Measurements from ENCODE around the gene RTF2.

RTF2 gene

DNA sequence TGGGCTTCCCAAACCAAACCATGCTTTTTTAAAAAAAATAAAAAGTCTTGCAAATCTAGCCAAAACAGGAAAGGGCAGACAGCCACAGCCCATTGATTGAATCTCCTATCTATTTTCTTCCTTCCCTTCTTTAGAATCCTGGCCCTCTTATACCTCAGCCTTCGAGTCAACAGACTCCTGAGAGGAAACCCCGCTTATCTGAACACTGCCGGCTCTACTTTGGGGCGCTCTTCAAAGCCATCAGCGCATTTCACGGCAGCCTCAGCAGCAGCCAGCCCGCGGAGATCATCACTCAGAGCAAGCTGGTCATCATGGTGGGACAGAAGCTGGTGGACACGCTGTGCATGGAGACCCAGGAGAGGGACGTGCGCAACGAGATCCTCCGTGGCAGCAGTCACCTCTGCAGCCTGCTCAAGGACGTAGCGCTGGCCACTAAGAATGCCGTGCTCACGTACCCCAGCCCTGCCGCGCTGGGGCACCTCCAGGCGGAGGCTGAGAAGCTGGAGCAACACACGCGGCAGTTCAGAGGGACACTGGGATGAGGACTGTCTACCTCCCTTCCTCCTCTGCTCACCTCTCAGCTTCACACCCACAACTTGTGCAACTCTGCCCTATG is 10.1 kb upstream of the RTF2 start:
- peaks cover 10% of the 10 kb centered on the region for H3K4me1 ChIP-seq (ENCODE audit: insufficient read depth, low read length, poor library complexity, severe bottlenecking)
- H3F3A ChIP-seq (ENCODE audit: low read depth), result no peaks in the 10 kb centered on the region
- H3K9me2 ChIP-seq (replicated peaks; ENCODE audit: low read depth, low read length), result no peaks in the 10 kb centered on the region
- H3K79me2 ChIP-seq (ENCODE audit: insufficient read depth, low read length), result no peaks in the 10 kb centered on the region
- H3K4me3 ChIP-seq (ENCODE audit: low read length, poor library complexity, severe bottlenecking), result no peak overlapping the region
- H4K20me1 ChIP-seq (ENCODE audit: insufficient read depth, low read length, poor library complexity, severe bottlenecking), result no peaks in the 10 kb centered on the region
- H2AFZ ChIP-seq (ENCODE audit: low read length), result no peak overlapping the region
- H3K9me3 ChIP-seq (ENCODE audit: insufficient read depth, low read depth, low read length), result no peaks in the 10 kb centered on the region
- no peak overlapping the region for H3K9ac ChIP-seq (ENCODE audit: low read depth, low read length, poor library complexity, severe bottlenecking)
- H3K4me2 ChIP-seq (ENCODE audit: low read depth, low read length, poor library complexity, severe bottlenecking), result no peak overlapping the region
- TF ChIP-seq, protein P1, sequence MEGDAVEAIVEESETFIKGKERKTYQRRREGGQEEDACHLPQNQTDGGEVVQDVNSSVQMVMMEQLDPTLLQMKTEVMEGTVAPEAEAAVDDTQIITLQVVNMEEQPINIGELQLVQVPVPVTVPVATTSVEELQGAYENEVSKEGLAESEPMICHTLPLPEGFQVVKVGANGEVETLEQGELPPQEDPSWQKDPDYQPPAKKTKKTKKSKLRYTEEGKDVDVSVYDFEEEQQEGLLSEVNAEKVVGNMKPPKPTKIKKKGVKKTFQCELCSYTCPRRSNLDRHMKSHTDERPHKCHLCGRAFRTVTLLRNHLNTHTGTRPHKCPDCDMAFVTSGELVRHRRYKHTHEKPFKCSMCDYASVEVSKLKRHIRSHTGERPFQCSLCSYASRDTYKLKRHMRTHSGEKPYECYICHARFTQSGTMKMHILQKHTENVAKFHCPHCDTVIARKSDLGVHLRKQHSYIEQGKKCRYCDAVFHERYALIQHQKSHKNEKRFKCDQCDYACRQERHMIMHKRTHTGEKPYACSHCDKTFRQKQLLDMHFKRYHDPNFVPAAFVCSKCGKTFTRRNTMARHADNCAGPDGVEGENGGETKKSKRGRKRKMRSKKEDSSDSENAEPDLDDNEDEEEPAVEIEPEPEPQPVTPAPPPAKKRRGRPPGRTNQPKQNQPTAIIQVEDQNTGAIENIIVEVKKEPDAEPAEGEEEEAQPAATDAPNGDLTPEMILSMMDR (conservative IDR thresholded peaks at IDR 0.05; ENCODE audit: low read length), result no peak
- no peak for TF ChIP-seq EZH2phosphoT487 (IDR thresholded peaks at IDR 0.05; ENCODE audit: borderline replicate concordance)
- H3K36me3 ChIP-seq (ENCODE audit: insufficient read depth, low read length), result no peaks in the 10 kb centered on the region
- no peaks in the 10 kb centered on the region for H3K27me3 ChIP-seq (ENCODE audit: insufficient read depth, low read length, poor library complexity, severe bottlenecking)

DNA sequence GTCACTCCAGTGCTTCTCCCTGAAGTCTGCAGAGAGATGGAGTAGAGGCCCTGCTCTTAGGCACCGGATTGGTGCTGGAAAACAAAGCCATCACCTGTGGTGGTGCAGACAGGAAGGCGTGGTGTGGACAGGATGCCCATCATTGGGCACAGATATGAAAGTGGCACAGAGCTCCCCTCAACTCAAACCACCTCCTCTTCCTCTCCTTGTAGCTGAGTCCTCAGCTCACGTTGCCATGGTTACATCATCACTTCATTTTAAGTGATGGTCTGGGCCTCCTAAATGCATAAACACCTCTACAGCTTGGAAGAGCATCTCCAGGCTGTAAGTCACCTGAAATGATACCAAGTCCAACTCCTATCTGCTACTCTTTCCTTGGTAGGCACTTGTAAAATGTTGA is 8.0 kb upstream of the RTF2 start:
- Histone ChIP-seq H3K9me2 (replicated peaks; ENCODE audit: low read depth, low read length) (no peaks in the 10 kb centered on the region), H3F3A (ENCODE audit: low read depth) (no peaks in the 10 kb centered on the region), H2AFZ (ENCODE audit: low read length) (no peak overlapping the region), H3K36me3 (ENCODE audit: insufficient read depth, low read length) (no peaks in the 10 kb centered on the region), H3K9ac (ENCODE audit: low read depth, low read length, poor library complexity, severe bottlenecking) (no peak overlapping the region), H3K27me3 (ENCODE audit: insufficient read depth, low read length, poor library complexity, severe bottlenecking) (no peaks in the 10 kb centered on the region), H4K20me1 (ENCODE audit: insufficient read depth, low read length, poor library complexity, severe bottlenecking) (no peaks in the 10 kb centered on the region), H3K9me3 (ENCODE audit: insufficient read depth, low read depth, low read length) (no peaks in the 10 kb centered on the region), H3K4me1 (ENCODE audit: insufficient read depth, low read length, poor library complexity, severe bottlenecking) (peaks cover 10% of the 10 kb centered on the region), H3K79me2 (ENCODE audit: insufficient read depth, low read length) (no peaks in the 10 kb centered on the region), H3K4me3 (ENCODE audit: low read length, poor library complexity, severe bottlenecking) (no peak overlapping the region), H3K4me2 (ENCODE audit: low read depth, low read length, poor library complexity, severe bottlenecking) (no peak overlapping the region)
- TF ChIP-seq, protein P1 (conservative IDR thresholded peaks at IDR 0.05; ENCODE audit: low read length), result no peak
- TF ChIP-seq EZH2phosphoT487 (IDR thresholded peaks at IDR 0.05; ENCODE audit: borderline replicate concordance), result no peak

DNA sequence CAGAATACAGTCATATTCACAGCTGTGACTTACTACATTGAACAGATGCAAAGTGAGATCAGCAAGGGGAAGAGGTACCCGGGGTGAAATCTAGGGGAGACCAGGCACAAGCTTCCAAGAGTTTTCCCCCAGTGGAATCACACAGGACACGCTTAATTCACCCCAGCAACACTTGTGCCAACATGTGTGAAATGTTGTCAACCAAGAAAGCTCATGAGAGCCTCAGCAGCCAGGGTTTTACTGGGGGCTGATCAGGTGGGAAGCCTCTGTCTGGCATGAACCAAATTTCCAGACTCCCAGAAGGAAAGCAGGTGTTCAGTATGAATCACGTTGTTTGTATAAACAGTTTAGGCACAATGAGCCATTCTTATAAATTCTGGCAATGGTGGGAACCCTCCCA is 6.9 kb upstream of the RTF2 start:
- Histone ChIP-seq H3K4me2 (ENCODE audit: low read depth, low read length, poor library complexity, severe bottlenecking) (no peak overlapping the region), H3K36me3 (ENCODE audit: insufficient read depth, low read length) (no peaks in the 10 kb centered on the region), H3K9me2 (replicated peaks; ENCODE audit: low read depth, low read length) (no peaks in the 10 kb centered on the region), H3K79me2 (ENCODE audit: insufficient read depth, low read length) (no peaks in the 10 kb centered on the region), H4K20me1 (ENCODE audit: insufficient read depth, low read length, poor library complexity, severe bottlenecking) (no peaks in the 10 kb centered on the region), H3K9ac (ENCODE audit: low read depth, low read length, poor library complexity, severe bottlenecking) (no peak overlapping the region), H3K27me3 (ENCODE audit: insufficient read depth, low read length, poor library complexity, severe bottlenecking) (no peaks in the 10 kb centered on the region), H3K4me1 (ENCODE audit: insufficient read depth, low read length, poor library complexity, severe bottlenecking) (peaks cover 10% of the 10 kb centered on the region), H3F3A (ENCODE audit: low read depth) (no peaks in the 10 kb centered on the region), H3K4me3 (ENCODE audit: low read length, poor library complexity, severe bottlenecking) (no peak overlapping the region), H3K9me3 (ENCODE audit: insufficient read depth, low read depth, low read length) (no peaks in the 10 kb centered on the region), H2AFZ (ENCODE audit: low read length) (no peak overlapping the region)
- TF ChIP-seq EZH2phosphoT487 (IDR thresholded peaks at IDR 0.05; ENCODE audit: borderline replicate concordance), result no peak
- TF ChIP-seq, protein P1 (conservative IDR thresholded peaks at IDR 0.05; ENCODE audit: low read length), result no peak

Data from Loucy (cell line).